ENCODE results near the gene STK36.

Gene STK36

DNA sequence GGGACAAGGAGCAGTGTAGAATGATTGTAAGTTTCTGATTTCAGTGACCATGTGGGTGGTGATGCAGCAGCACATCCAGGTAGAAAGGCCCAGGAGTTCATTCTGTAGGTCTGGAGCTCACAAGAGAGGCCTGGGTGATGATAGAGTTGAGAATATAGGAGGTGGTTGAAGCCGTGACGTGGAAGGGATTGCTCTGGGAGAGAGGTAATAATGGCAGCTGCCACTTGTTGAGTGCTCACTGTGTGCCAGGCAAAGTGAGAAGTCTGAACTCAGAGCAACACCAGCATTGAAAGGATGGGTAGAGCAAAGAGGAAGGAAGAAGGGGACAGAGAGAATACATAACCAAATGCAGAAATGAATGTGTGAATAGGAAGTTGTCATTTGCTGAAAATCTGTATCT, 42.0 kb downstream of the STK36 start:
- no peak for DNase-seq
- in situ Hi-C loops (cut with HindIII; ENCODE audit: low pct_ligation_motif_present, low pct_unique_long_range_greater_than_20kb, low sequenced_read_pairs): no loop called here

- DNase-seq: no peak
- in situ Hi-C loops (cut with HindIII; ENCODE audit: low pct_ligation_motif_present, low pct_unique_long_range_greater_than_20kb, low sequenced_read_pairs): no loop called here
Measured at GRCh38 chr2:218716070-218716469, 44.2 kb downstream of the STK36 start.

GRCh38 chr2:218717262-218717661, 45.4 kb downstream of the STK36 start:
- peak; percentile 55 for DNase-seq
- in situ Hi-C loops (cut with HindIII; ENCODE audit: low pct_ligation_motif_present, low pct_unique_long_range_greater_than_20kb, low sequenced_read_pairs): no loop called here

- in situ Hi-C loops (cut with HindIII; ENCODE audit: low pct_ligation_motif_present, low pct_unique_long_range_greater_than_20kb, low sequenced_read_pairs): no loop called here
- DNase-seq: no peak
Measured at GRCh38 chr2:218718058-218718457, 46.2 kb downstream of the STK36 start.

DNA sequence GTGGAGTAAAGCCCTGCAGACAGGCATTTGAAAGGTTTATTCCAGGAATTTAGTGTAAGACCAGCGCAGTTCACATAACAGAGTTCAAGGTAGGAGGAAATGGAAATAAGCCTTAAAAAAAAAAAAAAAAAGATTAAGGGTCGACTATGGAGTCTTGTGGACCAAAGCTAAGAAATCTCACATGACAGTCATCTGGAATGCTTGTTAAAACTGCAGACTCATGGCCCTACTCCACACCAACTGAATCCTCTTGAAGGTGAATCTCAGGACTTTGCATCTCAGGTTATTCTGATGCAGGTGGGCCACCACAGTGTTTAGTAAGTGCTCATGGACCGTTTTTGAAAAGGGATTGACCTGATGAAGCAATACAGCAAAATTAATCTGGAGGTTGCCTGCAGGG, 47.6 kb downstream of the STK36 start:
- in situ Hi-C loops (cut with HindIII; ENCODE audit: low pct_ligation_motif_present, low pct_unique_long_range_greater_than_20kb, low sequenced_read_pairs): no loop called here
- no peak for DNase-seq

DNA sequence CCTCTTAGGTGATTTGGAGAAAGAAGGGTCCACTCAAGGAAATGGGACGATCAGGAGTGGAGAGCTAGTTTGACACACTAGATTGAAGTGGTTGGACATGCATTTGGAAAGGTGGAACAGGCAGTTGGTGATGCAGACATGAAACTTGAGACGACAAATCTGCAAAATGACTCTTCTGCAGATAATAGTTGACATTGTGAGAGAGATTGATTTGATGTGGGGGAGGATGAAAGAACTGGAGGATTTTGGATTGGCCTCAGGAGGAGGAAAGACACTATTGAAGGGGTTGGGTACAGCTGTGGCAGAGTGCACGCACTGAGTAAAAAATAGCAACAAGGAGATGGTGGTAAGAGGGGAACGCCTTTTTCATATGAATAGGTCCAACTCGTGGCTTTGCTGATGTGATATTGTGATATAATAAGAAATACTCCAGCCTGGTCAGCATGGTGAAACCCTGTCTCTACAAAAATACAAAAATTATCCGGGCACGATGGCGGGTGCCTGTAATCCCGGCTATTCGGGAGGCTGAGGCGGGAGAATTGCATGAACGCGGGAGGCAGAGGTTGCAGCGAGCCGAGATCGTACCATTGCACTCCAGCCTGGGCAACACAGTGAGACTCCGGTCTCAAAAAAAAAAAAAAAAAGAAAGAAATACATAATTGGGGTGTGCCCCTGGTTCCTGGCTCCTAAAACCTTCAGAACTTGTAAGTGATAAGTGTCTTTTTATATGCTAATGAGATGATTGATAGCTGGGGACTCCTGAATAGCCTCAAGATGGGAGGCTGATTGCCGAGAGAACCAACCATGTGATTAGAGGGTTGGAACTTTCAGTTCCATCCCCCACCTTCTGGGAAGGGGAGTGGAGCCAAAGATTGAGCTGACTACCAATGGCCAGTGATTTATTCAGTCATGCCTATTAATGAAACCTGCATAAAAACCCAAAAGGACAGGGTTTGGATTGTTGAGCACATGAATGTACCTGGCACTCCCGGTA, 48.5 kb downstream of the STK36 start:
- in situ Hi-C loops (cut with HindIII; ENCODE audit: low pct_ligation_motif_present, low pct_unique_long_range_greater_than_20kb, low sequenced_read_pairs): no loop called here
- DNase-seq: no peak

DNA sequence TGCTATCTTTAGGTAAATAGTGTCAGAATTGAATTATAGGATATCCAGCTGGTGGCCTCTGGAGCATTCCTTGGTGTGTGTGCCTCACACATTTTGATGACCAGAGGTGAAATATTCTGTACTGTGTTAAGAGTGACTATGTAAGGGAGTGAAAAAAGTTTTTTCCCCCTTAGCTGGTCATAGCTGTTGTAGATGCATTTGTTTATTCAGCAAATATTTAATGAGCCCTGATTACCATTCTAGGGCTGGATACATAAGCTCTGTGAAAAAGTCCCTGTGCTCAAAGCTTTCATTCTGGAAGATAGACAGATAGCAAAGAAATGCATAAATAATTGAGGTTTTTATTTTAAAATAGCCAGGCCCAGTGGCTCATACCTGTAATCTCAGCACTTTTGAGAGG, 49.6 kb downstream of the STK36 start:
- in situ Hi-C loops (cut with HindIII; ENCODE audit: low pct_ligation_motif_present, low pct_unique_long_range_greater_than_20kb, low sequenced_read_pairs): no loop called here
- no peak for DNase-seq

DNA sequence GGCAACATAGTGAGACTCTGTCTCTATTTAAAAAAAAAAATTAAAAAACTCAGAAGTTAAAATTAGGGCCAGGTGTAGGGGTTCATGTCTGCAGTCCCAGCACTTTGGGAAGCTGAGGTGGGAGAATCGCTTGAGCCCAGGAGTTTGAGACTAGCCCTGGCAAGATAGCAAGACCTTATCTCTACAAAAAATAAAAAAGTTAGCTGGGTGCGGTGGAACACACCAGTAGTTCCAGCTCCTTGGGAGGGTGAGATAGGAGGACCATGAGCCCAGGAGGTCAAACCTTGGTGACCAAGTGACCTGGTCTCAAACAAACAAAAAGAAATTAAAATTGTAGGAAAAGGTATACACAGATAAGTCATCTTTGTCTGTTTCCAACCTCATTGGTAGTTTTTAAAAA, 50.0 kb downstream of the STK36 start:
- in situ Hi-C loops (cut with HindIII; ENCODE audit: low pct_ligation_motif_present, low pct_unique_long_range_greater_than_20kb, low sequenced_read_pairs): no loop called here
- no peak for DNase-seq

GRCh38 chr2:218722419-218722818, 50.5 kb downstream of the STK36 start:
- no peak for DNase-seq
- in situ Hi-C loops (cut with HindIII; ENCODE audit: low pct_ligation_motif_present, low pct_unique_long_range_greater_than_20kb, low sequenced_read_pairs): no loop called here

- in situ Hi-C loops (cut with HindIII; ENCODE audit: low pct_ligation_motif_present, low pct_unique_long_range_greater_than_20kb, low sequenced_read_pairs): no loop called here
- no peak for DNase-seq
Measured at GRCh38 chr2:218722876-218723785, 51.2 kb downstream of the STK36 start.

GRCh38 chr2:218726004-218726574, 54.2 kb downstream of the STK36 start:
- in situ Hi-C loops (cut with HindIII; ENCODE audit: low pct_ligation_motif_present, low pct_unique_long_range_greater_than_20kb, low sequenced_read_pairs): no loop called here
- DNase-seq: no peak

DNA sequence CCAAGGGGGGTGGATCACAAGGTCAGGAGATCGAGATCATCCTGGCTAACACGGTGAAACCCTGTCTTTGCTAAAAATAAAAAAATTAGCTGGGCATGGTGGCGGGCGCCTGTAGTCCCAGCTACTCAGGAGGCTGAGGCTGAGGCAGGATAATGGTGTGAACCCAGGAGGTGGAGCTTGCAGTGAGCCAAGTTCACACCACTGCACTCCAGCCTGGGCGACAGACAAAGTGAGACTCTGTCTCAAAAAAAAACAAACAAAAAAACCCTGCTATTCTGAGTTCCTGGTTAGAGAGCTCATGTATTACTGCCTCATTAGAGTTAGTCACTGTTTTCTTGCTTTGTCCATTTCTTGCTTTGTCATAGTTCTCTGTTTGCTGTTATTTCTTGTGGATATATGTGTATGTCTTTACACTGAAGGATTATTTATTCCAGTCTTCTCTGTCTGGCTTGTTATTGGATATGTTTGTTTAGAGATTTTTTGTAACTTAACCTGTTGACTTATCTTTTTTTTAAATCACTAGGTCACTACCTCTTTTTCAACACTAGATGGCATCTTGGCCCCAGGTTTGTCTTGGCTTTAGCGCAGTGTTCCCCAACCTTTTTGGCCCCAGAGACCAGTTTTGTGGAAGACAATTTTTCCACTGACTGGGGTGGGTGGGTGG, 55.7 kb downstream of the STK36 start:
- in situ Hi-C loops (cut with HindIII; ENCODE audit: low pct_ligation_motif_present, low pct_unique_long_range_greater_than_20kb, low sequenced_read_pairs): no loop called here
- DNase-seq: peak; percentile 49

DNA sequence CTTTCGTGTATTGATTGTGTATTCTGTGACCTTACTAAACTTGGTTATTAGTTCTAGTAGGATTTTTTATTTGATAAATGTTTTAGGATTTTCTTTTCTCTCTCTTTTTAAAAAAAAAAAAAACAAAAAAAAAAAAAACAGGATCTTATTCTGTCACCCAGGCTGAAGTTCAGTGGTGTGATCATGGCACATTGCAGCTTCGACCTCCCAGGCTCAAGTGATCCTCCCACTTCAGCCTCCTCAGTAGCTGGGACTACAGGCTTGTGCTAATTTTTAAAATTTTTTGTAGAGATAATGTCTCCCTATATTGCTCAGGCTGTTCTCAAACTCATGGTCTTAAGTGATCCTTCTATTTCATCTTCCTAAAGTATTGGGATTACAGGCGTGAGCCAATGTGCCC, 57.8 kb downstream of the STK36 start:
- in situ Hi-C loops (cut with HindIII; ENCODE audit: low pct_ligation_motif_present, low pct_unique_long_range_greater_than_20kb, low sequenced_read_pairs): no loop called here
- DNase-seq: no peak

DNA sequence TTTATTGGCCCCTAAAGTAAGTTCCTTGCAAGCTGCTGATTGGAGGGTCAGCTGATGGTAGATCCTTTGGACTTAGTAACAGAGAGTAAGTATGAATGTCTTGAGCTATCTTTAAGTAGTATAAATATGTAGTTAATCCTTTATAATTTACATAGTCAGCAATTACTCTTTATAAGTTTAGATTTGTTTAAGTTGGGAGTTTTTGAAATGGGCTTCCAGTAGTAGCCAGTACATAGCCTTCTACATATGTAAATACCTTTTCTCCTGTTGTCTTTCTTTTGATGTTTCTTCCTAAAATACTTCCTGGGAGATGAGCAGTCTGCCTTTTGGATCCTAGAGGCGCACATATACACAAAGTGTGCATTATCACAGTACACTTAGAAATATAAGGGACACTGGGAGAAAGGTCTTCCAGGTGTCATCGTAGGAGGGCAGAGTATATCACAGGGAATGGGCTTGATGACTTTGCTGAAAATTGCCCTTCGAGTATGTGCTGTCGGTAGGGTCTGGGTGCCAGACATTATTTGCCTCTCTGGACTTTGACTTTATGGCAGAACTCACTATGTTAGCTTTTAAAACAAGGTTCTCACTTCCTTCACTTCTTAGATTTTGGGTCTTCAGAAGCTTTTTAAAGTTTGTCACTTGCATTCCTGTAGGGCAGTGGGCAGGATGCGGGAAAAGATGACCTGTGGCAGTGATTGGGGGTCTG, 60.3 kb downstream of the STK36 start:
- DNase-seq: no peak
- in situ Hi-C loops (cut with HindIII; ENCODE audit: low pct_ligation_motif_present, low pct_unique_long_range_greater_than_20kb, low sequenced_read_pairs): no loop called here

GRCh38 chr2:218732761-218733158, 60.9 kb downstream of the STK36 start:
- DNase-seq: no peak
- in situ Hi-C loops (cut with HindIII; ENCODE audit: low pct_ligation_motif_present, low pct_unique_long_range_greater_than_20kb, low sequenced_read_pairs): no loop called here

- in situ Hi-C loops (cut with HindIII; ENCODE audit: low pct_ligation_motif_present, low pct_unique_long_range_greater_than_20kb, low sequenced_read_pairs): no loop called here
Measured at GRCh38 chr2:218733171-218734021, 61.5 kb downstream of the STK36 start.

More at GRCh38 chr2:218733171-218734021, 61.5 kb downstream of the STK36 start:
- peak; percentile 19 for DNase-seq
